NCI-H748 treated with DMSO at 0.1 percent for 48 hours (cell line): ENCODE results near the gene MYBPHL.
A peak's percentile ranks its signal among the peaks of the same experiment; 100 is the strongest.
"Not testable (repeated sequence)": the region's sequence is repeated elsewhere in the genome, so short reads cannot be mapped to it uniquely, and the experiment has no call there.

Source experiments
- DNase-seq: peaks from one replicate; lab custom pipeline; 2025; lab: John Stamatoyannopoulos, UW

The MYBPHL gene

DNA sequence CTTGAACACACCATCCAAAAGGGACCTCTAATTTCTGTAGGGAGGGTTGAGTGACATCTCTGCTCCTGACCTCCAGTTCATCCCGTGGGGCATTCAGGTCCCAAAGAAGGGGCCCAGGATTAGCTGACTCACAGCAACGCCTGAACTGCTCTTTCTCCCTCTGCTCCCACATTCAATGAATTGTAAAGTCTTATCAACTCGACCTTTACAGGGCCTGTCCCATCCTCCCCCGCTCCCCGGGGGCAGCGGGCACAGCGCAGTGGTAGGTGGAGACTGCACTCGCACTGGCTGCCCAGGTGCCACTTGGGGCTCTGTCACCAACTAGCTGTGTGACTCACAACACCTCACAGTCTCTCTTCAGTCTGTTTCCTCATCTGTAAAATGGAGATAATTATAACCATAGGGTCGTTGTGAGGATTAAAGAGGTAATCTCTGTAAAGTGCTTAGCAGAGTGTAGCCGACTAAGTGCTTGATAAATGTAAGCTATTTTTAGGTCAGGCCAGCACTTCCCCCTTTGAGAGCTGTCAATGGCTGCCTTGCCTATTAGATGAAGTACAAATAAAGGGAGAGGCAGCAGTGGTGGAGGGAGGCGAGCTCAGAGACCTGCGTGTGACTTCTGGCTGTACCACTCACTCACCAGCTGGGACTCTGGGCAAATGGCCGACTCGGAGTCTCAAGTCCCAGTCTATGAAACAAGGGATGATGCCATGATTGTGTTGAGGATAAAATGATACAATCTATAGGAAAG is 637 bp upstream of the MYBPHL start:
- no peak for DNase-seq

DNA sequence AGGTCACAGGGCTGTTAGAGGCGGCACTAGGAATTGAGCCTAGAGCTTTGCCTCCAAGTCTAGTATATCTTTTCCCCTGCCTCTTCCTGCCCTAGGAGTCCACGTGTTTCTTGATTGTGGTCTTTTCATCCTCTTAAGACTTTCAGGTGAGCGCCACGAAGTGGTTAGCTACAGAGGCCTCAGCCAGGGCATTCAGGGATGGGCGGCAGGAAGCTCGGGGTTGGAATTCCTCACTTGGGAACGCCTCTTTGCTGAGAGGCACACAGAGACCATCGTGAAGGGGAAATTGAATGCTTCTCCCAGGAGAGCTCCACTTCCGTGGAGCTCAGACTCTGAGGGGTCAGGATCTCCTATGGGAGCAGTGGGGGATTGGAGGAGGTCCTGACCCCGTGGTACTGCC is 820 bp downstream of the MYBPHL start:
- DNase-seq = not testable (repeated sequence)

DNA sequence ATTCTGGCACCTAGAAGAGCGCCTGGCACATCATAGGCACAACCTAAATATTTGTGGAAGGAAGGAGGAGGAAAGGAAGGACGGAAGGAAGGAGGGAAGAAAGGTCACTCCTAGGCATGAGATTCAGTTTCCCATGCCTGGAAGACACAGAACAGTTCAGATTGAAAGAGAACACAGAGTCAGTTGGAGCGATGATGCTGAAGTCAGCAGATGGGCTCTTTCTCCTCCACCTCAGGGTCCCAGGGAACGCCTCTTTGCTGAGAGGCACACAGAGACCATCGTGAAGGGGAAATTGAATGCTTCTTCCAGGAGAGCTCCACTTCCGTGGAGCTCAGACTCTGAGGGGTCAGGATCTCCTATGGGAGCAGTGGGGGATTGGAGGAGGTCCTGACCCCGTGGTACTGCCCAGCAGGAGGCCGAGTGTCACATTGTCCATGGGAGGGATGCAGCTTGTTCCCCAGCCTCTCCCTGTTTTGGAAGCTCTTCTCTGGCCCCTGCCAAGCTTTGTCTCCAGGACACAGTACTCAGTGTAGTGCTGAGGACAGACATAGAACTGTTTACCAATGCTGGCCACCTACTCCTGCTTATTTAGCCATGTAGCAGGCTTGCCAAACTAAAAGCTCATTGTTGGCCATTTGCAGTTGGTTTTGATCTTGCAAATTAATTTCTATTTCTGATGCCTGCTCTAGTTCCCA is 2.4 kb downstream of the MYBPHL start:
- DNase-seq = no peak

DNA sequence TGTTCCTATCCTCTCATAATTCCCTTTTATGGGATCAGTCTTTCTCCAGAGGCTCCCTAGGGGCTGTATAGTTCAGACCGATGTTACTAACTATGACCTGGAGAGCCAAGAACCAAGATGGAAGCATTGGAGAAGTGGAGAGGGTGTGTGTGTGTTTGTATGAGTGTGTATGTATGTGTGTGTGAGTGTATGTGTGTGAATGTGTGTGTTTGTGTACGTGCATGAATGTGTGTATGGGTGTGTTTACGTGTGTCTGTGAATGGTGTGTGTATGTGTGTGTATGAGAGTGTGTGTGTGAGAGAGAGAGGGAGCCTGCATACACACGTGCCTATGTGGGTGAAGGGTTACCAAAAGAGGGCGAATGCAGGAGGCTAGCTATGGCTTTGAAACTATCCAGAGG is 4.9 kb downstream of the MYBPHL start:
- DNase-seq = no peak

DNA sequence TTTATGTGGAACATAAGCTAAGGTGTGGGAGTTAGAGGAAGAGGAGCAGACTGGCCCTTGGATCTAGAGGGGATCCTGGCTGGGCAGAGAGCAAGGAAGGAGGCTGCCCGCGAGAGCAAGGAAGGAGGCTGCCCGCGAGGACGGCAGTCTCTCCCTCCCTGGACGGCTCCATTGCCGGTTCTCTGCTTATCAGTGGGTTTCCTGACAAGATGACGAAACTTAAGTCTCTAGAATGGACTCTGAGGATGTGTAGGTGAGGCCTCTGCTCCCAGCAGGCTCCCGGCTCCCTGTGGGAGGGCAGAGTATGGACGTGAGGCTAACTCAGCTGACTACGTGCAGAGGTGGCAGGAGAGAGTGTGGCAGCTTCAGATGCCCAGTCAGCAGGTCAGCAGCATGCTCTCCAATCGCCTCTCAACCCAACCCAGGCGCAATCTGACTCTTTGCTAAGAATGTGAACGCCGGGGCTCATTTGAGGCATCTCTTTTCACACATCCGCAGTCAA is 6.1 kb downstream of the MYBPHL start:
- DNase-seq = no peak

DNA sequence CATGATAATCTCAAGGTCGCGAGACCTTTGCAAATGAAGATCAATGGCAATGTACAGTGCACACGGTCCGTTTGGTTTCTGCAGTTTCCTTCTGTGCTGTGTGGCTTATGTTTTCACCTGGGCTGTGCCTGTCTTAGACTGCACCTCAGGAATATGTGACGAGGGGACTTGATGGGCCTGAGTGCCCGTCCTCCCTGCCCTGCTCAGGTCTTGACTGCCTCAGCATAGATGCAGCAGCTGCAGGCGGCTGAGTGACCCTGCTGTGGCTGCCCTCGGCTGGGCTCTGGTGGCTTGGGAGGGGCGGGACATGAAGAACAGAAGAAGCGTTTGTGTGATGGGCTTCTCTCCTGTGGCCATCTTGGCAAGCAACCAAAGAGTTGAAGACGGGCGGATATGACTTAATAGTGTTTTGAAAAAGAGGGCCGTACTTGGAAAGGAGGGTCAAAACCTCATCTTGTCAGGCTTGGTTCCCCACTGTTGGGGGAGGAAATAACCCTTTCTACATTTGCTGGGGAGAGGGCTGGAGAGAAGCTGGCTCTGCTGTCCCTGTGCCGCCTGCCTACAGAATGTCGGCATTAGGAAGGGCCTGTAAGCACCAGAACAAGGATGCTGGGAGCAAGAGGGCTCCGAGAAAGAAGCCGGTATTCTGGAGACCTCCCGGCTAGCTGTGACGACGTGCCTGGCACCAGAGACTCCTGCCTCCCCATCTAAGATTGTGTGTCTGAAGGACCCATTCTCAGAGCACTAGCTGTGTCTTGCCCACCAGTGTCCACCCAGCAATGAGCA is 7.1 kb downstream of the MYBPHL start:
- DNase-seq = no peak

DNA sequence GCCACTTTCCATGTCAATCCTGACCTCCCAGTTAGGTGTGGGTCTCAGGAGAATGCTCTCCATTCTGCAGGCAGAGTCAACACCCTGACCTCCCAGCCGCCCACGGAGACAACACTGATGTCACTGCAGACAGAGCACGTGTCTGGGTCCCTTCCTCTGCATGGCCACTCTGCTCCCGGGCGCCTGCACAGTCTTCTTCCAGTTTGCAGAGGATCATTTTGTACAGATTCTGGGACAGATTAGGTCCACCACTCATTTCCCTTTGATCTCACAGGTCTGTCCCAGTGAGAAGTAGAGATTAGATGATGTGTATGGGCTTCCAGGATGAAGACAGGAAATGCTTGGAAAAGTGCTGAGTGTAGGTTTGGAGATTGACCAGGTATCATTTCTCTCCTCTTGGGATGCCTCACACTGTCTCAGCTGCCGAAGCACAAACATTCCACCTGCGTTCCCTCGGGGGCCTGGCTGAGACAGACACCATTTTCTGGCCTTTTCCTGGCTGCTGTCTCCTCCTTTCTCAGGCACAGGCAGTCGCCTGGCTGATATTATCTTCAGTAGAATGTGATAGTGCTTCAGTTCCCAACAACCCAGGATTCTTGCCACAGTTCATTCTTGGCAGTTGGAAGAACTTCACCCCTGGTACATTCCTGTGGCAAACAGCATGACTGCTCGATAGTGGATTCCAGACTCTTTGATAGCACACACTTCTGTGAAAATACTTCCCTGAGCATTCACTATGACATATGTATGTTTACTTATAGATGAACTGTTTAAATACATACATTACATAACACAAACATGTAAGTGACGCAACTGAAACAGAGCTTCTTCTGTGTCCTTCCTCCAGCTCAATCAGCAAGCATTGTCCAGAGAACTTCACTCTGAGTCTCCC is 7.9 kb downstream of the MYBPHL start:
- no peak for DNase-seq

DNA sequence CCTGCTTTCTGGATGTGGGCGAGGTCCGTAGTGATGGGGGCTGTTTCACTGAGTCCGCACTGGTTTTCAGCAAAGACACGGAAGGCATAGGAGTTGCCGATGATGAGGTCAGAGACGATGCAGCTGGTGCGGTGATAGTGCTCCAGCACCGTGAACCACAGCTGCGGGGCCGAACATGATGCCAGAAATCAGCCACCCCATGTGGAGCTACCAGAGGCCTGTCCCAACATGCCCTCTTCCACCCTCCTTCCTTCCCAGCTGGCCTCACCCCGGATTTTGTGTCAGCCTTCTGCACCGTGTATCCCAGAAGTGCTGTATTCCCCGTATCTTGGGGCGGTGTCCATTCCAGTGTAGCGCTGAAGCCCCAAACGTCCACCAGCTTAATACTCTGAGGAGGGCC is 10.0 kb downstream of the MYBPHL start:
- DNase-seq = no peak

DNA sequence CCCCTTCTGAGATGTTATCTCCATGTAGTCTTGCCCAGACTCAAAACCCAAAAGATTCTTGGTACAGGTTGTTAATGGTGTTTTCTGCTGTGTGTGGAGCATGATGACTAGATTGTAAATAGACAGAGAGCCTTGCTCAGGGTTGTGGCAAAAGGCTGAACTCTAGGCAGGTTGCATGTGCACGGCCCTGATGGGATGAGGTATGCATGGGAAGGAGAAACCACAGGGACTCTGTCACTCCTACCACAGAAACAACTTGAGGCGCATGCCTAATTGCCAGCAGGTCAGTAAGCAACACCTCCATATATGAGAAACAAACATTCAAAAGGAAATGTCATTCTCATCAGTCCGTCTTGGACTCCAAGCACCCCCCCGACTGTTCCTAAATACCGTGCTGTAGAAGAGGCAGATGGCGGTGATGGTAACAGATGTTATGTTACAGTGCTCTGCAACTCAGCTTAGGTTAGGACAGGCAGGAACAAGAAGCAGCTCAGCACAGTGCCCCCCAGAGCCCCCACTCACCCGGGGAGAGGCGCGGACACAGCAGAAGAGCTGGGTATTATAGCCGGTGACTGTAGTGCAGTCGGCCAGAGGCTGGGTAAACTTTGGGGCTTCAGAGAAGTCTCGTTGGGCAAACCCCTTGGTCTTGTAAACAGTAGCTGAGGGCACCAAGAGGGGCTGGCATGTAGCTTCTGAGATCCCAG is 10.9 kb downstream of the MYBPHL start:
- no peak for DNase-seq

DNA sequence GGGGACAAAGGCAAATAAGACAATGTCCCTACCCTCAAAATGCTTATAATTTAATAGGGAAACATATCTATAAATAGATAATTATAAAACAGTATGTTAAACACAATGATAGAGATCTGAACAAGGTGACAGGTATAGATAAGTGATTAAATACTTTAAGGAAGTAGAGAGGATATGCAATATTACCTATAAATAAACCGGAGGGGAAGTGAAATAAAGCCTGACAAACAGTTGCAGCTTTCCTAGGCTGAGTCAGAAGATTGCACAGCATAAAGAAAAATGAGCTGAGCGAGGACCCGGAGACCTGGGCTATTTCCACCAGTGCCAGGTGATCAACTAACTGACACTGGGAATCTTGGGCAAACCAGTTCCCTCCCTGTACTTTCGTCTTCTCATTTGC is 12.3 kb downstream of the MYBPHL start:
- DNase-seq = no peak

DNA sequence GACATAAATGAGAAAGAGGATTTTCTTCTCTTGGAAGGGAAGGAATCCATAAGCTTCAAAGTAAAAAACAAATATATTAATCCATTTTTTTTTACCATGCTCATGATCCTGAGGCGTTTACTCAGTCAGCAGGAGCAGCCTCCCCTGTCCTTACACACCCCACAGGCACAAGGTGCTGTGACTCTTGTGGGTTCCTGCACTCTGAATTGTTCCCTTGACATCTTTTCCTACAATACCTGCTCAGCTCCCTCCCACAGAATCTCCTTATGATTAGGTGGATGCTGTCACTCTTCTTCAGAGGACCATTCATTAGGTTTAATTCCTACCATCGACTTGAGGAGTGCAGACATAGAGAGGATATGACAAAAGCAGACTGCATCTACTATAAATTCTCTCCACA is 13.8 kb downstream of the MYBPHL start:
- DNase-seq = no peak

DNA sequence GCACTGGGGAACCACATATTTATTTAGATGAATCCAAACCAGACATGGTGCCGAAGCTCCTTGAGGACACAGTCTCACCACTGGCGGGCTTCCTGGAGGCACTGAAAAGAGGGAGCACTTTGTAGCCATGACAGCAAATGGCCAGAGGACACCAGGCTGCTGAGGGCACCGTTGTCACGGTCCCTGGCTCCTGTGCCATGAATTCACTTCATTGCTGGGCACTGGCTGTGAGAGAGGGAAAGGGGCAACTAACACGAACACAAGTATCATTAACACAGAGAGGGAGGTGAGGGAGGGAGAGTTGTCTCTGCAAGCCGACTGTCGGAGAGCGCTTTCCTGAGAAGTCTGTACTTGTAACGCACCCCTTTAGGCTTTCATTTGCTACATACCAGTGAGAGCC is 14.4 kb downstream of the MYBPHL start:
- no peak for DNase-seq

DNA sequence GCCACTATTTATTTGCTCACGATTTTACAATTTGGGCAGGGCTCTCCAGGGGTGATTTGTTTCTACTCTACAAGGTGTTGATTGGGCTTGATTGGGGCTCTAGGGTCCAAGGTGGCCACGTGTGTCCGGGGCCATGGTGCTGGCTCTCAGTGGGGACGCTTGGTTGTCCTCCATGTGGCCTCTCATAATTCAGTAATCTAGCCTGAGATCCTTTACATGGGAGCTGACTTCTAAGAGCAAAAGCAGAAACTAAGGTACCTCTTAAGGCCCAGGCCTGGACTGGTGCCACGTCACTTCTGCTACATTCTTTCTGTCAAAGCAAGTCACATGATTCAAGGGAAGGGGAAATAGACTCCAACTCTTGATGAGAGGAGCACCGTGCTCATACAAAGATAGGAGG is 15.8 kb downstream of the MYBPHL start:
- no peak for DNase-seq

DNA sequence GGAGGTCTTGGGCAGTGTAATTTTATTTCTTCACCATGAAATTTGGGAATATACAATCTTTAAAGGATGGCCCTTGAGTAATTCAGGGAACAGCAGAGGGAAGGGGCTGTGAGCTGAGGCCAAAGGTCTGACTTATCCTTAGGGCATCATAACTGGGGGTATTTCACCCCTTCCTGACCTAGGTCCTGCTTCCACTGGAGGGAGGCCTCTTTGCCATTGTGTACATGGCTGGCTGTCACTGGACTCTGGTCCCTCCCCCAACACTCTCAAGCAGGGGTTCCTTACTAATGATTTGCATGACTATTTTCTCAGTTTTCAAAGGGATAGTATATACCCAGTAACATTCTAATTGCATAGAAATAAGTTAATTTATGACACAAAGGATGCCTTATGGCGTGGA is 16.7 kb downstream of the MYBPHL start:
- no peak for DNase-seq

DNA sequence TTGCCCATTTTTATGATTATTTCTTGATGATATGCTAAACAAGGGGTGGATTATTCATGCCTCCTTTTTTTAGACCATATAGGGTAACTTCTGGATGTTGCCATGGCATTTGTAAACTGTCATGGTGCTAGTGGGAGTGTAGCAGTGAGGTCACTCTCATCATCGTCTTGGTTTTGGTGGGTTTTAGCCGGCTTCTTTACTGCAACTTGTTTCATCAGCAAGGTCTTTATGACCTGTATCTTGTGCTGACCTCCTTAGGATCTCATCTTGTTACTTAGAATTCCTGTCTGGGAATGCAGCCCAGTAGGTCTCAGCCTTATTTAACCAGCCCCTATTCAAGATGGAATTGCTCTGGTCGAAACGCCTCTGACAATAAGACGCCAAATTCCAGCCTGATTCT is 20.0 kb downstream of the MYBPHL start:
- not testable (repeated sequence) for DNase-seq

DNA sequence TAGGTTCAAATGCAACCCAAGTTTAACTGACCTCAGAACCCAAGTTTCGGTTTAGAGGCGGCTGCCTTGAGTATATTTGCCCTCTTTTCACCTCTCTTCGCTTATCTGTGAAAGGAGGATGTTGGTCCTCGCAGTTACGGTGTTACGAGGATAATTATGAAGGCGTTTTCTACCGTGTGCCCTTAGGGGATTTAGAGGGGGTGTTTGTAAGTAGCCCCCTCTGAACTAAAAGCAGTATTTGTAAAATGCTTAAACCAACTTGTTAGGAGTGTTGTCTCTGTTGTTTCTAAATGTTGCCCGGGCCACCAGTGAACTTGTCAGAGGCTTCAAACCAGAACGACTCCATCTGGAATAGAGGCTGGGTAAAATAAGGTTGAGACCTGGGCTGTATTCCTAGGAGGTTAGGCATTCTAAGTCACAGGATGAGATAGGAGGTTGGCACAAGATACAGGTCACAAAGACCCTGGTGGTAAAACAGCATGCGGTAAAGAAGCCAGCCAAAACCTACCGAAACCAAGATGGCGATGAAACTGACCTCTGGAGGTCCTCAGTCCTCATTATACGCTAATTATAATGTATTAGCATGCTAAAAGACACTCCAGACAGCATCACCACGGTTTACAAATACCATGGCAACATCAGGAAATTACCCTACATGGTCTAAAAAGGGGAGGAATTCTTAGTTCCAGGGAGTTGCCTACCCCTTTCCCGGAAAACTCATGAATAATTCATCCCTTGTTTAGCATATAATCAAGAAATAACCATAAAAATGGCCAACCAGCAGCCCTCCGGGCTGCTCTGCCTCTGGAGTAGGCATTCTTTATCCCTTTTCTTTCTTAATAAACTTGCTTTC is 22.8 kb downstream of the MYBPHL start:
- no peak for DNase-seq

DNA sequence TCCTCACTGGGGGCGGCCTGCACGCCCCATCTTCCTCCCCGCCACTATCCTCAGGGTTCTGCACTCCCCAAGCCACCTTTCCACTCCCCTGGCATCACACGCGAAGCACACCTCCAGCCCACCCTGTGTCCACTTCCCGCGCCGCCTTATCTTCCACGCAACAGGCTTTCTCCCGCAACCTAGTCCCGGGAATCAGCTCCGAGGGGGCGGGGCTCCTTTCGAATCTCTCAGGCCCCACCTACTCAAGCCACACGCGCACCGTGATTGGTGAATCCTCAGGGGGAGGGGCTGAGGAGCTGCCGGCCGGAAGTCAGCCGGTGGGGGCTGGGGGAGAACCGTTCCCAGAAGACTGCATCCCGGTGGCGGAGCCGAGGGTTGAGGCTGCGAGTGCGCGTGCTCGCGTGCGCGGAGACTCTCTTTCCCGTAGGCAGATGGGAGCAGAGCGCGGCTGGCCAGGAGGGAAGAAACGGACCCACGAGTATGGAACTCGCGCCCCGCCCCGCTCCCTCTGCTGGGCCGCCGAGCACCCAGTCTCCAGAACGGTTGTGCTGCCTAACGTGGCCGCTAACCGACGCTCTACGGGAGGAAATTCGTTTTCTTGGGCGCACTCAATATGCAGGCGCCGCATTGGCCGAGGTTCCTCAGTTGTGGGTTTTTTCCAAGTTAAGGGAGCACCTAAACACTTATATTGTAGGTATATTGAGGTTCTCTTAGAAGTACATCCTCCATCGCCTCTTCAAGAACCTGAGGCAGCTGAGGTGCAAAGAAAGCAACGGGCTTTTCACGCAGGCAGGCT is 23.7 kb downstream of the MYBPHL start, which contains the start of gene PSRC1:
Gene PSRC1, minus strand, starts transcription at position 194 of the 796 bp plus-strand sequence.
- peak; percentile 94 for DNase-seq

DNA sequence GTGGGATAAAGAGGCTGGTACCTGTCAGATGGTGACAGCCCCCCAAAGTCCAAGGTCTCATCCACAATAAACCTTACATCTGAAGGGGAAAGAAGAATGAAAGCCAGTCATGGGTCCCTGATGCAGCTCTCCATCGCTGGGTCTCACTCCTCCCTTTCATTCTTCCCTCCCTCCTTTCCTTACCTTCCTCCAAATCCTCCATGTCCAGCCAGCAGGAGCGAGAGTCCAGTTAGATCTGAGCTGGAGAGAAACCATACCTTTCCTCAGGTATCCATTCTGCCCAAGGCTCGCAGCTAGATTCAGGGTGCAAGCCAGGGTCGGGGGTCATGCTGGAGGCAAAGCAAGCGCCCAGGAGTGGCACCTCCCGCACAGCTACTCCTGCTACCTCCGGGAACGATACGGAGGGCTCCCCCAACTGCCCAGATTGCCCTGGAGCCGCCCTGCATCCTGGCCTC is 24.3 kb downstream of the MYBPHL start:
- DNase-seq = no peak
